SK-N-SH (cell line): ENCODE measurements around the gene AEBP2. TPM values are rescaled to one million over a fixed set of nuclear protein-coding genes. Genes with fewer than 3 reads are reported as not detected.
A peak's percentile ranks its signal among the peaks of the same experiment; 100 is the strongest.

Experiments
- CTCF ChIA-PET: fragments of 300-600, 350-600 bp; formaldehyde crosslinking; extraction: SDS; loops from one replicate; lab custom pipeline; 2021; lab: Yijun Ruan, JAX
- POLR2A ChIA-PET: fragments of 350-600 bp; sonication (Branson Sonifier 250); formaldehyde crosslinking; extraction: SDS; loops from one replicate; lab custom pipeline; 2020; ENCODE audit warnings: antibody characterized with exemption, inconsistent platforms; lab: Yijun Ruan, JAX
- DNase-seq: peaks from one replicate; pipeline ENCODE4 v3.0.0; 2012
- H2AFZ ChIP-seq: fragments of 200-600 bp; sonication (generic); 2 replicates; pipeline ENCODE4 v1.8.1; 2016; ENCODE audit warnings: antibody characterized with exemption, mild to moderate bottlenecking, low read depth
- H3F3A ChIP-seq: fragments of 200-600 bp; sonication (generic); replicated peaks from 2 replicates; pipeline ENCODE3; 2016; ENCODE audit warnings: antibody characterized with exemption, mild to moderate bottlenecking; ENCODE audit not compliant: insufficient read depth
- H3K27ac ChIP-seq, 2 experiments: fragments of 200-500 bp in 1 of 2; fragments of 200-600 bp in 1 of 2; sonication (Bioruptor generic) in 1 of 2; sonication (generic), shearing (Covaris generic) in 1 of 2; 2 replicates each; pipeline versions ENCODE4 v1.5.1 to v1.6.1; 2014 to 2016; ENCODE audit warnings: low read depth in 2 of 2, inconsistent platforms in 1 of 2, low read length in 1 of 2, mild to moderate bottlenecking in 1 of 2, mixed read lengths in 1 of 2
- H3K27me3 ChIP-seq: fragments of 200-600 bp; sonication (generic), shearing (Covaris generic); 2 replicates; pipeline ENCODE4 v1.6.1; 2016; ENCODE audit warnings: mixed run types; ENCODE audit not compliant: insufficient read depth
- H3K36me3 ChIP-seq, 2 experiments: fragments of 200-500 bp in 1 of 2; fragments of 200-600 bp in 1 of 2; sonication (Bioruptor generic) in 1 of 2; sonication (generic) in 1 of 2; replicated peaks in 1 of 2; 2 replicates each; pipeline versions ENCODE3 to v1.5.1; 2014 to 2016; ENCODE audit warnings: low read length in 1 of 2, mild to moderate bottlenecking in 1 of 2; ENCODE audit not compliant: insufficient read depth in 2 of 2, control insufficient read depth in 1 of 2
- H3K4me1 ChIP-seq, 2 experiments: fragments of 200-500 bp in 1 of 2; fragments of 200-600 bp in 1 of 2; sonication (Bioruptor generic) in 1 of 2; sonication (generic), shearing (Covaris generic) in 1 of 2; 2 replicates each; pipeline versions ENCODE4 v1.5.1 to v1.6.1; 2014 to 2016; ENCODE audit warnings: low read depth in 1 of 2, low read length in 1 of 2, mixed run types in 1 of 2; ENCODE audit not compliant: insufficient read depth in 2 of 2, control insufficient read depth in 1 of 2
- H3K4me2 ChIP-seq: fragments of 200-600 bp; sonication (generic), shearing (Covaris generic); 2 replicates; pipeline ENCODE4 v1.6.1; 2017; ENCODE audit warnings: mixed run types
- H3K4me3 ChIP-seq, 2 experiments: fragments of 200-500 bp in 1 of 2; fragments of 200-600 bp in 1 of 2; sonication (Bioruptor generic) in 1 of 2; sonication (generic), shearing (Covaris generic) in 1 of 2; 2 replicates each; pipeline versions ENCODE4 v1.5.1 to v1.8.1; 2014 to 2016; ENCODE audit warnings: low read depth in 2 of 2, inconsistent platforms in 1 of 2, low read length in 1 of 2, mild to moderate bottlenecking in 1 of 2, mixed read lengths in 1 of 2, moderate library complexity in 1 of 2
- H3K79me2 ChIP-seq: fragments of 200-600 bp; sonication (generic); 2 replicates; pipeline ENCODE4 v1.8.1; 2017; ENCODE audit warnings: mild to moderate bottlenecking; ENCODE audit not compliant: insufficient read depth
- H3K9ac ChIP-seq: fragments of 200-600 bp; sonication (generic); 2 replicates; pipeline ENCODE4 v1.6.1; 2017; ENCODE audit warnings: mixed run types
- H3K9me2 ChIP-seq: fragments of 200-600 bp; sonication (generic); 2 replicates; pipeline ENCODE4 v1.6.1; 2017; ENCODE audit warnings: mixed run types
- H3K9me3 ChIP-seq: fragments of 200-600 bp; sonication (generic); 2 replicates; pipeline ENCODE4 v1.6.1; 2017; ENCODE audit warnings: mixed run types, mild to moderate bottlenecking, moderate library complexity
- H4K20me1 ChIP-seq: fragments of 200-600 bp; sonication (generic); 2 replicates; pipeline ENCODE4 v1.6.1; 2017; ENCODE audit warnings: mild to moderate bottlenecking, mixed run types; ENCODE audit not compliant: insufficient read depth
- ELF1 ChIP-seq: IDR thresholded peaks from 2 replicates; pipeline ENCODE4 v1.4.0; 2012
- EP300 ChIP-seq, 2 experiments: IDR thresholded peaks; 2 replicates each; pipeline versions ENCODE4 v1.4.0 to v1.6.1; 2012; ENCODE audit warnings: borderline replicate concordance in 1 of 2, low read depth in 1 of 2, low read length in 1 of 2
- FOSL2 ChIP-seq: IDR thresholded peaks from 2 replicates; pipeline ENCODE4 v1.4.0; 2012; ENCODE audit warnings: low read depth, mild to moderate bottlenecking, moderate library complexity, borderline replicate concordance
- FOXJ3 ChIP-seq: sonication (generic); formaldehyde crosslinking; IDR thresholded peaks from 2 replicates; pipeline ENCODE4 v1.5.1; 2020; ENCODE audit warnings: mild to moderate bottlenecking, missing genetic modification reagents
- FOXM1 ChIP-seq: IDR thresholded peaks from 2 replicates; pipeline ENCODE4 v1.4.0; 2012; ENCODE audit warnings: low read depth, mild to moderate bottlenecking
- NFIC ChIP-seq: IDR thresholded peaks from 2 replicates; pipeline ENCODE4 v1.4.0; 2012; ENCODE audit warnings: borderline replicate concordance
- NRF1 ChIP-seq: IDR thresholded peaks from 2 replicates; pipeline ENCODE4 v1.6.1; 2012; ENCODE audit warnings: low read depth, mild to moderate bottlenecking, low read length
- WGBS: methylation state at CpG from one replicate; pipeline ENCODE4 v1.1.6; 2017; ENCODE audit warnings: low lambda C conversion rate; 5-methylcytosine and 5-hydroxymethylcytosine counted together
- polyA plus RNA-seq, 3 experiments: library from polyadenylated mRNA; depleted of rRNA; stranded (reverse); fragments of >200 nt; gene quantifications; 2 replicates each; pipeline ENCODE4 v1.2.3, GENCODE V29; 2012
- TF ChIP-seq, protein P1 (sequence below): fragments of 150-350 bp; IDR thresholded peaks from 2 replicates; pipeline ENCODE4 v1.6.1; 2016; ENCODE audit warnings: mild to moderate bottlenecking, low read depth, low read length
- TF ChIP-seq, protein P2 (sequence below): IDR thresholded peaks from 2 replicates; pipeline ENCODE4 v1.4.0; 2012; ENCODE audit warnings: low read depth, borderline replicate concordance
- TF ChIP-seq, protein P3 (sequence below): IDR thresholded peaks from 2 replicates; pipeline ENCODE4 v1.4.0; 2012; ENCODE audit warnings: low read depth, borderline replicate concordance
- TF ChIP-seq, protein P4 (sequence below): IDR thresholded peaks from 2 replicates; pipeline ENCODE4 v1.6.1; 2012; ENCODE audit warnings: mild to moderate bottlenecking, low read depth, low read length, moderate library complexity
- TF ChIP-seq, protein P5 (sequence below): IDR thresholded peaks from 2 replicates; pipeline ENCODE4; 2012
- TF ChIP-seq, protein P6 (sequence below): IDR thresholded peaks from 2 replicates; pipeline ENCODE4 v1.4.0; 2012; ENCODE audit warnings: low read depth

Gene AEBP2
- polyA plus RNA-seq, 1 of the 3 experiments (the other 2 are of a cell fraction), result 10.4 TPM

DNA sequence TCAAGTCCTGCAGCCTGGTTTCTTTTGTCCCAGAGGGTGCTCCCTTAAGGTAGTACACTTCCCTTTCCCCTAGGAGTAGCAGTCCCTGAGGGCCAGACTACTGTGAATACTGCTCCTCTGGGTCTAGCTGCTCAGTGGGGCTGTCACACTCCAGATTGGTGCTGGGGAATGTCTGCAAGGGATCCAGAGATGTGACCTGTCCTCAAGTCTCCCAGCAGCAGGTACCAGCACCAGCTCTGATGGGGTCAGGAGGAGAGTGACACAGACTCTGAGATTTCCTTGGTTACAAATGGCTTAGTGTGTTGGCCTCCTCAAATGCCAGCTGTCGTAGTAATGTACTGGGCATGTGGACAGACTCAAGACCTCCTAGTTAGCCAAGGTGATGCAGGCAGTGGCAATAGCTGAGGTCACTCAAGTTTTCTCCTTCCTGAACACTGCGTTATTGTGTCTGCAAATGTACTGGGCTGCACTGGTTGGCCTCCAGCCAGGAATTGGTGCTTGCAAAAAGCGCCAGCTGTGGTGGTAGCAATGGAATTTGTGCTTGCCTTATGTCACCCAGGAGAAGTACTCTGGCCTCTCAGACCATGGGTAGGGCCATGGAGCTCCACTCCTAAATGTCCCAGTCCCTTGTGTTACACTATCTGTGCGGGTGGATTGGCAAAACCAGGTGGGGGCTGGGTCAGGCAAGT is 36.4 kb upstream of the AEBP2 start (continued):
- TF ChIP-seq EP300 (IDR thresholded peaks at IDR 0.05; ENCODE audit: borderline replicate concordance in 1 of 2, low read depth in 1 of 2, low read length in 1 of 2), result no peak
- TF ChIP-seq, protein P1, sequence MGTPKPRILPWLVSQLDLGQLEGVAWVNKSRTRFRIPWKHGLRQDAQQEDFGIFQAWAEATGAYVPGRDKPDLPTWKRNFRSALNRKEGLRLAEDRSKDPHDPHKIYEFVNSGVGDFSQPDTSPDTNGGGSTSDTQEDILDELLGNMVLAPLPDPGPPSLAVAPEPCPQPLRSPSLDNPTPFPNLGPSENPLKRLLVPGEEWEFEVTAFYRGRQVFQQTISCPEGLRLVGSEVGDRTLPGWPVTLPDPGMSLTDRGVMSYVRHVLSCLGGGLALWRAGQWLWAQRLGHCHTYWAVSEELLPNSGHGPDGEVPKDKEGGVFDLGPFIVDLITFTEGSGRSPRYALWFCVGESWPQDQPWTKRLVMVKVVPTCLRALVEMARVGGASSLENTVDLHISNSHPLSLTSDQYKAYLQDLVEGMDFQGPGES, result no peak
- TF ChIP-seq, protein P2, sequence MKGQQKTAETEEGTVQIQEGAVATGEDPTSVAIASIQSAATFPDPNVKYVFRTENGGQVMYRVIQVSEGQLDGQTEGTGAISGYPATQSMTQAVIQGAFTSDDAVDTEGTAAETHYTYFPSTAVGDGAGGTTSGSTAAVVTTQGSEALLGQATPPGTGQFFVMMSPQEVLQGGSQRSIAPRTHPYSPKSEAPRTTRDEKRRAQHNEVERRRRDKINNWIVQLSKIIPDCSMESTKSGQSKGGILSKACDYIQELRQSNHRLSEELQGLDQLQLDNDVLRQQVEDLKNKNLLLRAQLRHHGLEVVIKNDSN, result no peak
- no peak for TF ChIP-seq ELF1
- TF ChIP-seq, protein P3, sequence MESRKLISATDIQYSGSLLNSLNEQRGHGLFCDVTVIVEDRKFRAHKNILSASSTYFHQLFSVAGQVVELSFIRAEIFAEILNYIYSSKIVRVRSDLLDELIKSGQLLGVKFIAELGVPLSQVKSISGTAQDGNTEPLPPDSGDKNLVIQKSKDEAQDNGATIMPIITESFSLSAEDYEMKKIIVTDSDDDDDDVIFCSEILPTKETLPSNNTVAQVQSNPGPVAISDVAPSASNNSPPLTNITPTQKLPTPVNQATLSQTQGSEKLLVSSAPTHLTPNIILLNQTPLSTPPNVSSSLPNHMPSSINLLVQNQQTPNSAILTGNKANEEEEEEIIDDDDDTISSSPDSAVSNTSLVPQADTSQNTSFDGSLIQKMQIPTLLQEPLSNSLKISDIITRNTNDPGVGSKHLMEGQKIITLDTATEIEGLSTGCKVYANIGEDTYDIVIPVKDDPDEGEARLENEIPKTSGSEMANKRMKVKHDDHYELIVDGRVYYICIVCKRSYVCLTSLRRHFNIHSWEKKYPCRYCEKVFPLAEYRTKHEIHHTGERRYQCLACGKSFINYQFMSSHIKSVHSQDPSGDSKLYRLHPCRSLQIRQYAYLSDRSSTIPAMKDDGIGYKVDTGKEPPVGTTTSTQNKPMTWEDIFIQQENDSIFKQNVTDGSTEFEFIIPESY, result no peak
- no peak for TF ChIP-seq FOXM1
- no peak for TF ChIP-seq NRF1
- no peak for TF ChIP-seq FOSL2
- TF ChIP-seq NFIC, result peak; percentile 82
- TF ChIP-seq, protein P4, sequence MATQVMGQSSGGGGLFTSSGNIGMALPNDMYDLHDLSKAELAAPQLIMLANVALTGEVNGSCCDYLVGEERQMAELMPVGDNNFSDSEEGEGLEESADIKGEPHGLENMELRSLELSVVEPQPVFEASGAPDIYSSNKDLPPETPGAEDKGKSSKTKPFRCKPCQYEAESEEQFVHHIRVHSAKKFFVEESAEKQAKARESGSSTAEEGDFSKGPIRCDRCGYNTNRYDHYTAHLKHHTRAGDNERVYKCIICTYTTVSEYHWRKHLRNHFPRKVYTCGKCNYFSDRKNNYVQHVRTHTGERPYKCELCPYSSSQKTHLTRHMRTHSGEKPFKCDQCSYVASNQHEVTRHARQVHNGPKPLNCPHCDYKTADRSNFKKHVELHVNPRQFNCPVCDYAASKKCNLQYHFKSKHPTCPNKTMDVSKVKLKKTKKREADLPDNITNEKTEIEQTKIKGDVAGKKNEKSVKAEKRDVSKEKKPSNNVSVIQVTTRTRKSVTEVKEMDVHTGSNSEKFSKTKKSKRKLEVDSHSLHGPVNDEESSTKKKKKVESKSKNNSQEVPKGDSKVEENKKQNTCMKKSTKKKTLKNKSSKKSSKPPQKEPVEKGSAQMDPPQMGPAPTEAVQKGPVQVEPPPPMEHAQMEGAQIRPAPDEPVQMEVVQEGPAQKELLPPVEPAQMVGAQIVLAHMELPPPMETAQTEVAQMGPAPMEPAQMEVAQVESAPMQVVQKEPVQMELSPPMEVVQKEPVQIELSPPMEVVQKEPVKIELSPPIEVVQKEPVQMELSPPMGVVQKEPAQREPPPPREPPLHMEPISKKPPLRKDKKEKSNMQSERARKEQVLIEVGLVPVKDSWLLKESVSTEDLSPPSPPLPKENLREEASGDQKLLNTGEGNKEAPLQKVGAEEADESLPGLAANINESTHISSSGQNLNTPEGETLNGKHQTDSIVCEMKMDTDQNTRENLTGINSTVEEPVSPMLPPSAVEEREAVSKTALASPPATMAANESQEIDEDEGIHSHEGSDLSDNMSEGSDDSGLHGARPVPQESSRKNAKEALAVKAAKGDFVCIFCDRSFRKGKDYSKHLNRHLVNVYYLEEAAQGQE, result no peak
- TF ChIP-seq FOXJ3 (CRISPR knock-in tag), result no peak

DNA sequence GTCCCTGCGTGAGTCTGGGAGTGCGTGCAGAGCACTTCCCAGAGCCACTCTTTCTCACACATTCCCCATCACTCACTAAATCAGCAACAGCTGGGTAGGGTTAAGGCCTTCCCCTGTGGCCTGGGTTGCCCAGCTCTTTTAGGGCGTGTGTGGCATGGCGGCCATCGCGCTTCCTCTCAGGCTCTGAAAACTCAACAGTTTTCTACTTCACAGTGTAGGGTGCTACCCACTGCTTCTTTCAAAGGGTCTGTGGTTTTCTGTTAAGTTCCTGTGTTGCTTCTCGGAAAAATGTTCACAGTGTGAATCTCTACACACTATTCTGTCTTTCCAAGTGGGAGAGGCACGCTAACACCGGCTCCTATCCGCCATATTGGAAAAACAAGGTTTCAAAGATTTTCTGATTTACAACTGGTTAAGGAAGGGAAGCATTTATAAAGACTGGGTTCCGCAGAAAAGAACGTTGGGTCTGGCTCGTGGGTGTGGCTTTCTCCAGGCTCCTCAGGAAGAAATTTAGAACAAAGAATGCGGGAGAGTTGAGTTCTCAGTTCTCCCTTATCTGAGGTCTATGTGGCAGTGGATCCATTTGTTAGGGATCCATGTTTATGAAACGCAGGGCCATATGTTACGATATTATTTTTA is 34.9 kb upstream of the AEBP2 start:
- Histone ChIP-seq H3K27ac (no peak overlapping the region), H3K9me3 (no peaks in the 10 kb centered on the region), H3K4me1 (peaks cover 3 to 7% of the 10 kb centered on the region in 2 experiments; a peak in 3 of 4 replicates), H3K4me2 (no peak overlapping the region), H3K36me3 (no peaks in the 10 kb centered on the region), H3F3A (no peaks in the 10 kb centered on the region), H3K9me2 (no peaks in the 10 kb centered on the region), H2AFZ (no peak overlapping the region), H3K9ac (no peak overlapping the region), H4K20me1 (no peaks in the 10 kb centered on the region), H3K27me3 (no peaks in the 10 kb centered on the region), H3K4me3 (no peak overlapping the region), H3K79me2 (no peaks in the 10 kb centered on the region)
- CTCF ChIA-PET, result no interaction called here
- no peak for DNase-seq
- POLR2A ChIA-PET, result no interaction called here
- WGBS, result 93% methylated on average over 16 of the region's 16 CpGs
- TF ChIP-seq, protein P5, sequence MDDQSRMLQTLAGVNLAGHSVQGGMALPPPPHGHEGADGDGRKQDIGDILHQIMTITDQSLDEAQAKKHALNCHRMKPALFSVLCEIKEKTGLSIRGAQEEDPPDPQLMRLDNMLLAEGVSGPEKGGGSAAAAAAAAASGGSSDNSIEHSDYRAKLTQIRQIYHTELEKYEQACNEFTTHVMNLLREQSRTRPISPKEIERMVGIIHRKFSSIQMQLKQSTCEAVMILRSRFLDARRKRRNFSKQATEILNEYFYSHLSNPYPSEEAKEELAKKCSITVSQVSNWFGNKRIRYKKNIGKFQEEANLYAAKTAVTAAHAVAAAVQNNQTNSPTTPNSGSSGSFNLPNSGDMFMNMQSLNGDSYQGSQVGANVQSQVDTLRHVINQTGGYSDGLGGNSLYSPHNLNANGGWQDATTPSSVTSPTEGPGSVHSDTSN, result no peak
- TF ChIP-seq, protein P6, sequence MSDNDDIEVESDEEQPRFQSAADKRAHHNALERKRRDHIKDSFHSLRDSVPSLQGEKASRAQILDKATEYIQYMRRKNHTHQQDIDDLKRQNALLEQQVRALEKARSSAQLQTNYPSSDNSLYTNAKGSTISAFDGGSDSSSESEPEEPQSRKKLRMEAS, result no peak
